HG02840 (cell line): ENCODE data around the gene SPEN.

Source experiments
- ATAC-seq: cut with Tn5 transposase; IDR thresholded peaks from one replicate; pipeline ENCODE4 v1.9.1; 2021; ENCODE audit warnings: mild to moderate bottlenecking, moderate library complexity, moderate number of reproducible peaks; ENCODE audit not compliant: unreplicated experiment, low FRiP score

Gene SPEN

GRCh38 chr1:15928971-15929965 is 81.8 kb downstream of the SPEN start:
- ATAC-seq = no peak

- no peak for ATAC-seq
Observed at GRCh38 chr1:15931401-15931800, 83.9 kb downstream of the SPEN start.

GRCh38 chr1:15931884-15932283 is 84.4 kb downstream of the SPEN start:
- no peak for ATAC-seq

GRCh38 chr1:15932612-15933011 is 85.1 kb downstream of the SPEN start:
- ATAC-seq = no peak

GRCh38 chr1:15933684-15934083 is 86.2 kb downstream of the SPEN start:
- no peak for ATAC-seq

GRCh38 chr1:15934211-15935055 is 86.9 kb downstream of the SPEN start:
- no peak for ATAC-seq

- no peak for ATAC-seq
Observed at GRCh38 chr1:15935056-15935950, 87.8 kb downstream of the SPEN start.

- no peak for ATAC-seq
Observed at GRCh38 chr1:15936025-15936424, 88.5 kb downstream of the SPEN start.

- no peak for ATAC-seq
Observed at GRCh38 chr1:15937146-15937545, 89.6 kb downstream of the SPEN start.

- ATAC-seq = no peak
Observed at GRCh38 chr1:15937706-15938168, 90.2 kb downstream of the SPEN start.

- ATAC-seq = no peak
Observed at GRCh38 chr1:15938628-15939161, 91.2 kb downstream of the SPEN start.

GRCh38 chr1:15939181-15940109 is 91.9 kb downstream of the SPEN start:
- no peak for ATAC-seq

GRCh38 chr1:15940110-15941043 is 92.9 kb downstream of the SPEN start:
- ATAC-seq = no peak

GRCh38 chr1:15941044-15941840 is 93.7 kb downstream of the SPEN start:
- ATAC-seq = no peak

GRCh38 chr1:15941899-15942660 is 94.6 kb downstream of the SPEN start:
- ATAC-seq = no peak

GRCh38 chr1:15942661-15943327 is 95.3 kb downstream of the SPEN start:
- ATAC-seq = no peak
